Karpas-422 (cell line): ENCODE data around the gene PCMTD2. TPM values are rescaled to one million over a fixed set of nuclear protein-coding genes. Genes with fewer than 3 reads are reported as not detected.
"Not testable (repeated sequence)": the region's sequence is repeated elsewhere in the genome, so short reads cannot be mapped to it uniquely, and the experiment has no call there.

ENCODE experiments used
- DNase-seq: peaks from one replicate; pipeline ENCODE4 v3.0.0-alpha.2; 2015
- H2AFZ ChIP-seq: fragments of 200-600 bp; sonication (generic); 2 replicates; pipeline ENCODE4 v1.6.1; 2014; ENCODE audit warnings: antibody characterized with exemption, low read length, mixed read lengths
- H3K27ac ChIP-seq: fragments of 200-600 bp; sonication (generic); 2 replicates; pipeline ENCODE4 v1.5.1; 2014; ENCODE audit warnings: mild to moderate bottlenecking, low read length, moderate library complexity
- H3K27me3 ChIP-seq: fragments of 200-600 bp; sonication (generic); 2 replicates; pipeline ENCODE4 v1.6.1; 2014; ENCODE audit warnings: low read length, mixed read lengths
- H3K36me3 ChIP-seq: fragments of 200-600 bp; sonication (generic); 2 replicates; pipeline ENCODE4 v1.6.1; 2014; ENCODE audit warnings: low read length, mixed read lengths; ENCODE audit not compliant: insufficient read depth
- H3K4me1 ChIP-seq: fragments of 200-600 bp; sonication (generic); 2 replicates; pipeline ENCODE4 v1.6.1; 2014; ENCODE audit warnings: mild to moderate bottlenecking, low read length, mixed read lengths
- H3K4me2 ChIP-seq: fragments of 200-600 bp; sonication (generic); 2 replicates; pipeline ENCODE4 v1.6.1; 2014; ENCODE audit warnings: low read length, low read depth, mild to moderate bottlenecking; ENCODE audit not compliant: poor library complexity, severe bottlenecking
- H3K4me3 ChIP-seq: fragments of 200-600 bp; sonication (generic); 2 replicates; pipeline ENCODE4 v1.5.1; 2014; ENCODE audit warnings: mild to moderate bottlenecking, antibody characterized with exemption, low read length, mixed read lengths
- H3K79me2 ChIP-seq: fragments of 200-600 bp; sonication (generic); 2 replicates; pipeline ENCODE4 v1.6.1; 2014; ENCODE audit warnings: mild to moderate bottlenecking, low read length, mixed read lengths
- H3K9ac ChIP-seq: fragments of 200-600 bp; sonication (generic); 2 replicates; pipeline ENCODE4 v1.6.0; 2014; ENCODE audit warnings: low read length
- H3K9me2 ChIP-seq: fragments of 200-600 bp; sonication (generic), shearing (Covaris generic); replicated peaks from 2 replicates; pipeline ENCODE4 v1.6.0; 2014; ENCODE audit warnings: mild to moderate bottlenecking, low read length, moderate library complexity; ENCODE audit not compliant: insufficient read depth
- H3K9me3 ChIP-seq: fragments of 300-700, 200-600 bp; sonication (generic); 2 replicates; pipeline ENCODE4 v1.6.1; 2014; ENCODE audit warnings: low read length, mixed read lengths
- H4K20me1 ChIP-seq: fragments of 200-600 bp; sonication (generic); 2 replicates; pipeline ENCODE4 v1.6.1; 2014; ENCODE audit warnings: mild to moderate bottlenecking, antibody characterized with exemption, low read length, low read depth; ENCODE audit not compliant: insufficient read depth
- total RNA-seq: library from RNA; depleted of rRNA; stranded (reverse); fragments of >200 nt; shearing (Covaris generic); gene quantifications from 2 replicates; pipeline ENCODE4 v1.2.3, GENCODE V29; 2014; ENCODE audit warnings: low replicate concordance

The PCMTD2 gene
- total RNA-seq, 1 experiment from 2014 or later, result 92.7 TPM

- Histone ChIP-seq H4K20me1 (no peaks in the 10 kb centered on the region), H2AFZ (no peak overlapping the region), H3K9me3 (no peaks in the 10 kb centered on the region), H3K9ac (no peak overlapping the region), H3K4me3 (no peak overlapping the region), H3K4me2 (no peak overlapping the region), H3K4me1 (no peaks in the 10 kb centered on the region), H3K27ac (no peak overlapping the region), H3K27me3 (no peaks in the 10 kb centered on the region), H3K9me2 (no peaks in the 10 kb centered on the region), H3K79me2 (no peaks in the 10 kb centered on the region), H3K36me3 (no peaks in the 10 kb centered on the region)
- DNase-seq, result no peak
Observed at GRCh38 chr20:64233725-64234124, 21.8 kb upstream of the PCMTD2 start.

GRCh38 chr20:64234291-64234791 lies 21.2 kb upstream of the PCMTD2 start:
- Histone ChIP-seq H3K27me3 (no peaks in the 10 kb centered on the region), H3K27ac (no peak overlapping the region), H3K9me2 (no peaks in the 10 kb centered on the region), H3K36me3 (no peaks in the 10 kb centered on the region), H3K9me3 (no peaks in the 10 kb centered on the region), H3K79me2 (no peaks in the 10 kb centered on the region), H3K4me2 (no peak overlapping the region), H3K9ac (no peak overlapping the region), H3K4me3 (no peak overlapping the region), H2AFZ (no peak overlapping the region), H3K4me1 (no peaks in the 10 kb centered on the region), H4K20me1 (no peaks in the 10 kb centered on the region)
- DNase-seq, result no peak

GRCh38 chr20:64234921-64235565 lies 20.5 kb upstream of the PCMTD2 start:
- not testable (repeated sequence) for H3K79me2 ChIP-seq, H3K27ac ChIP-seq, H4K20me1 ChIP-seq, H3K4me3 ChIP-seq, H2AFZ ChIP-seq, H3K4me1 ChIP-seq, H3K9me3 ChIP-seq, H3K36me3 ChIP-seq, H3K9me2 ChIP-seq, DNase-seq, H3K9ac ChIP-seq, H3K27me3 ChIP-seq, H3K4me2 ChIP-seq

GRCh38 chr20:64236137-64237088 lies 19.1 kb upstream of the PCMTD2 start:
- Histone ChIP-seq H3K27ac (no peak overlapping the region), H4K20me1 (no peaks in the 10 kb centered on the region), H3K4me3 (no peak overlapping the region), H3K27me3 (no peaks in the 10 kb centered on the region), H2AFZ (no peak overlapping the region), H3K9me3 (no peaks in the 10 kb centered on the region), H3K36me3 (no peaks in the 10 kb centered on the region), H3K4me1 (no peaks in the 10 kb centered on the region), H3K4me2 (no peak overlapping the region), H3K9me2 (no peaks in the 10 kb centered on the region), H3K79me2 (no peaks in the 10 kb centered on the region), H3K9ac (no peak overlapping the region)
- DNase-seq, result no peak

- H3K79me2 ChIP-seq, result no peaks in the 10 kb centered on the region
Observed at GRCh38 chr20:64237316-64237715, 18.2 kb upstream of the PCMTD2 start.

GRCh38 chr20:64238115-64238825 lies 17.3 kb upstream of the PCMTD2 start:
- H3K4me1 ChIP-seq, result no peaks in the 10 kb centered on the region
- H3K79me2 ChIP-seq, result no peaks in the 10 kb centered on the region
- no peak for DNase-seq
- no peaks in the 10 kb centered on the region for H4K20me1 ChIP-seq
- H3K4me3 ChIP-seq, result no peak overlapping the region
- no peaks in the 10 kb centered on the region for H3K9me2 ChIP-seq
- no peak overlapping the region for H3K9ac ChIP-seq
- no peak overlapping the region for H2AFZ ChIP-seq
- H3K27me3 ChIP-seq, result no peaks in the 10 kb centered on the region
- H3K36me3 ChIP-seq, result no peaks in the 10 kb centered on the region
- no peak overlapping the region for H3K27ac ChIP-seq
- H3K9me3 ChIP-seq, result no peaks in the 10 kb centered on the region
- H3K4me2 ChIP-seq, result no peak overlapping the region

More at GRCh38 chr20:64237316-64237715, 18.2 kb upstream of the PCMTD2 start:
- no peak overlapping the region for H3K4me3 ChIP-seq
- H4K20me1 ChIP-seq, result no peaks in the 10 kb centered on the region
- H3K9me2 ChIP-seq, result no peaks in the 10 kb centered on the region
- no peaks in the 10 kb centered on the region for H3K27me3 ChIP-seq
- no peaks in the 10 kb centered on the region for H3K4me1 ChIP-seq
- DNase-seq, result no peak
- no peak overlapping the region for H3K4me2 ChIP-seq
- H3K9ac ChIP-seq, result no peak overlapping the region
- no peak overlapping the region for H2AFZ ChIP-seq
- H3K27ac ChIP-seq, result no peak overlapping the region
- H3K36me3 ChIP-seq, result no peaks in the 10 kb centered on the region
- no peaks in the 10 kb centered on the region for H3K9me3 ChIP-seq

GRCh38 chr20:64238851-64239387 lies 16.6 kb upstream of the PCMTD2 start:
- H3K9me3 ChIP-seq, result no peaks in the 10 kb centered on the region
- no peaks in the 10 kb centered on the region for H3K9me2 ChIP-seq
- H3K79me2 ChIP-seq, result no peaks in the 10 kb centered on the region
- H2AFZ ChIP-seq, result no peak overlapping the region
- H3K4me1 ChIP-seq, result no peaks in the 10 kb centered on the region
- no peak overlapping the region for H3K9ac ChIP-seq
- no peak overlapping the region for H3K4me3 ChIP-seq
- no peak for DNase-seq
- no peaks in the 10 kb centered on the region for H4K20me1 ChIP-seq
- H3K4me2 ChIP-seq, result no peak overlapping the region
- H3K36me3 ChIP-seq, result no peaks in the 10 kb centered on the region
- no peak overlapping the region for H3K27ac ChIP-seq
- H3K27me3 ChIP-seq, result no peaks in the 10 kb centered on the region
